Suppressor macrophage treated with lipopolysaccharide for 4 hours (primary cell): ENCODE results near the gene BEST2.
"Not testable (repeated sequence)": the region's sequence is repeated elsewhere in the genome, so short reads cannot be mapped to it uniquely, and the experiment has no call there.

Source experiments
- DNase-seq: peaks from one replicate; pipeline ENCODE4 v3.0.0-alpha.2; 2020

The BEST2 gene

DNA sequence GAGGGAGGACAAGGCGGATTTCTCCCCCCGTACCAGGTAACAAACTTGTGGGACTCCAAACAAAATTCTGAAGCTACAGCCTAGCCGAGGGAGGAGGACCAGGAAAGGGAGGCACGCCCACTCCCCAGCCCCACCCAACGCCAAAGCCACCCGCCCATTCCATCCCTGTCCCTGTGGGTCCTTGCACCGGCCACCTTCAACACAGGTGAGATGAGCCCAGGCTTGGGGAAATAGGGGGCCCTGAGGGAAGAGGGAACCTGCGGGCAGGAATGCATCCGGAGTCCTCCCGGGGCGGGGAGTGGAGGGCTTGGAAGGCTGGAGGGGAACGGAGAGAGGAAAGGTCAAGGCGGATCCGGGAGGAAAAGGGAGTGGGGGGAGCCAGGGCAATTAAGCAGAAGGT lies at the start of gene BEST2:
Gene BEST2 (plus strand): TSS at position 157 of the 400 bp plus-strand sequence. CDS start 802 bp downstream, outside the sequence.
- no peak for DNase-seq

DNA sequence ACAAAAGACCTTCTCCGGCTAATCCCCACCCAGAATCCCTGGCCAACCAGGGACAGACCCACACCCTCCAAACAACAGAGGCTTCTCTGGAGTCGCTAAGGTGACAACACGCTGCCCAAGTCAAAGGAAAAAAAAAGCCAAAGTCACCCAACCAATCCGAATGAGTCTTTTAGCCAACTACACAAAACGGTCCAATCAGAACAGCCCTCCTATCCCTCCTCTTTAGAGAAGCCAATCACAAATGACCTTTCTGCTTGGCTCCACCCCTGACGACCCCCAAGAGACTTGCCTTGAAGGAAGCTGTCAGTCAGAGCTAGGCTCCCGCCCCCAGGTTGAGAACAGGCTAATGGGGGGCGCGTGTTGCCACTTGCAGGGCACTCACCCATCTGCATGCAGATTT lies 48.5 kb upstream of the BEST2 start:
- peak; percentile 9 for DNase-seq

DNA sequence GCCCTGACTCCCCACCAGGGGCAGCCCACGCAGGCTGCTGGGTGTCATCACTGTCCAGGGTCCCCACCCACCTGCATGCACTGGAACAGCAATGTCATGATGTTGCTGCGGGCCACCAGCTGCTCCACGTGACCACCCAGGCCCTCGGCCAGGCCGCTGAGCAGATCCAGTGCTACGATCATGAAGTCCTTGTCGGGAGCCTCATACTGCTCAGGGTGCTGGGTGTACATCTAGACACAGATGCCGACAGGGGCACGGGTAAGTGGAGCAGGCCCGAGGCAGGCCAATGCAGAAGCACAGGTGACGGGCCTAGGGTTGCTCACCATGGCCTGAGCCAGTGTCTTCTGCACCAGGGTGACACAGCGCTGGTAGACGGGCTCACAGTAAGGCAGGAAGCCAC lies 46.4 kb upstream of the BEST2 start:
- no peak for DNase-seq

DNA sequence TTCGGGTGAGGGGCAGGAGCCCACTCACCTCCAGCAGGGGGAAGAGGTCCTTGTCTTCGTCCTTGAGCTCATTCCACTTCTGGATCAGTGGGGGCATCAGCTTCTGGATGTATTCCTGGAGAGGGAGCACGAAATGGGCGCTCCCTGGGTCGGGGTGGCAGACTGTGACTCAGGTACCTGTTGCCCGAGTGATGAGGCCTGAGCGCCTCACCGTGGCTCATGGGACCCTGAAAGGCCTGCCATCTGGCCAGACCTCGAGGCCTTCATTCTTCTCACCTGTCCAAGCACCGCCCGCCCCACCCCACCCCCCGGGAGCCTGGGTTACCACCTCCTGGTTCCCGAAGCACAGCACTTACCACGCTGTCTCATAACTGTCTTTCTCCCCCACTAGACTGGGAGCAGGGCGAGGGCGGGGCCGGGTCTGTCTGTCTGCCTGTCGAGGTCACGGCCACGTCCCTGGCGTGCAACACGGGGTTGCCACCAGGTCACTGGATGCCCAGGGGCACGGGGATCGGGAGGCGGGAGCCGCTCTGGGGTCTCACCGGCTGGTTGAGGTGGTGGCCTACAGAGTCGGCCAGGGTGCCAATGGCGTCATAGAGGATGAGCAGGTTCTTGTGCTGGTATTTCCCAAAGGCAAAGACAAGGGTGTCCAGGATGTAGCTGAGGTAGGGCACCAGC lies 45.8 kb upstream of the BEST2 start:
- DNase-seq = no peak

DNA sequence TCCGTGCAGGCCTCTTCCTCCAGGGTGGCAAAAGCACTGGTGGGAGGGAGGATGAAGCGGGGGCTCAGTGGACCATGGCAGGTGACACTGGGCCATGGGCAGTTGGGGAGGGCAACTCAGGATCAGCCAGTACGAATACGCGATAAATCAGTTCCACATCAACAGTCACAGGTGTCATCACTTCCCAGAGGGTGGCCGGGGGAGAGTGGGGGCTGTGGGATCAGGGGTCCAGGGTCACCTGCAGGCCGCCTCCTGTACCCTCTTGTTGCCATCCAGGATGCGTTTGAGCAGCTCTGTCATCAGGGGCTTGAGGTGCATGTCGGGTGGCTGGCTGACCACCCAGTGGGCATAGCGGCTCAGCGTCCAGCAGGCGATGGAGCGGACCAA lies 45.3 kb upstream of the BEST2 start:
- DNase-seq = no peak

DNA sequence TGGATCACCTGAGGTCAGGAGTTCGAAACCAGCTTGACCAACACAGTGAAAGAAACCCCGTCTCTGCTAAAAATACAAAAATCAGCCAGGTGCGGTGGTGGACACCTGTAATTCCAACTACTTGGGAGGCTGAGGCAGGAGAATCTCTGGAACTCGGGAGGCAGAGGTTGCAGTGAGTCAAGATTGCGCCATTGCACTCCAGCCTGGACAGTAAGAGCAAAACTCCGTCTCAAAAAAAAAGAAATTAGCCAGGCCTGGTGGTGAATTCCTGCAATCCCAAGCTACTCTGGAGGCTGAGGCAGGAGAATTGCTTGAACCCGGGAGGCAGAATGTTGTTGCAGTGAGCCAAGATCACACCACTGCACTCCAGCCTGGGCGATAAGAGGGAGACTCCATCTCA lies 43.0 kb upstream of the BEST2 start:
- DNase-seq = no peak

DNA sequence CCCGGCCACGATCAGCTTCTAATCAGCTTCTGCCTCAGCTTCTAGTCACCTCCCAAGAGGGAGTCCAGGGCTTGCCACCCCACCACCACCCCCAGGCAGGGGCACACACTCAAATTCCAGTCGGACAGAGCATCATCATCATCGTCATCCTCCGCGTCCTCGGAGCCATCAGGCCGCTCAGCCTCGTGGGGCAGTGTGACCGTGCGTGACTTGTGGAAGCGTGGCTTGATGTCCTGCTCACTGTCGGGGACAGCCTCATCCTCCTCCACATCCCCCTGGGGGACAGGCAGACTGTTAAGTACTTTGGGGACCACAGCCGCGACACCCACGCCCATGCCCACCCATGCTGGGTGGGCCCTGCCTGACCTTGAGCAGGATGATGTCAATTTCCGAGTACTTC lies 40.4 kb upstream of the BEST2 start:
- DNase-seq = no peak

DNA sequence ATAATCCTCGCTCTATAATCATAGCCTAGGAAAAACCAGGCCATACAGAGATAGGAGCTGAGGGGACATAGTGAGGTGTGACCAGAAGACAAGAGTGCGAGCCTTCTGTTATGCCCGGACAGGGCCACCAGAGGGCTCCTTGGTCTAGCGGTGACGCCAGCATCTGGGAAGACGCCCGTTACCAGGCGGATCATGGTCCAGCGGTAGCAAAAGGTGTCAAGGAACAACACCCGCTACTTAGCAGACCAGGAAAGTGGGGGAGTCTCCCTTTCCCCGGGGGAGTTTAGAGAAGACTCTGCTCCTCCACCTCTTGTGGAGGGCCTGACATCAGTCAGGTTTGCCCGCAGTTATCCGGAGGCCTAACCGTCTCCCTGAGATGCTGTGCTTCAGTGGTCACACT lies 39.5 kb upstream of the BEST2 start:
- DNase-seq = not testable (repeated sequence)

DNA sequence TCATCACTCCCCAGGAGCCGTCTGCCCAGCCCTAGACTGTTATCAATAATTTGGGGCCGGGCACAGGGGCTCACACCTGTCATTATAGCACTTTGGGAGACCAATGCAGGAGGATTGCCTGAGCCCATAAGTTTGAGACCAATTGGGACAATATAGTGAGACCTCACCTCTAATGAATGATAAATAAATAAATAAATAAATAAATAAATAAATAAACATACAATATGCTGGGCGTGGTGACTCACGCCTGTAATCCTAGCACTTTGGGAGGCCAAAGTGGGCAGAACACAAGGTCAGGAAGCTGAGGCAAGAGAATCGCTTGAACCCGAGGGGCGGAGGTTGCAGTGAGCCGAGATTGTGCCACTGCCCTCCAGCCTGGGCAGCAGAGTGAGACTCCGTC lies 38.3 kb upstream of the BEST2 start:
- DNase-seq = not testable (repeated sequence)

DNA sequence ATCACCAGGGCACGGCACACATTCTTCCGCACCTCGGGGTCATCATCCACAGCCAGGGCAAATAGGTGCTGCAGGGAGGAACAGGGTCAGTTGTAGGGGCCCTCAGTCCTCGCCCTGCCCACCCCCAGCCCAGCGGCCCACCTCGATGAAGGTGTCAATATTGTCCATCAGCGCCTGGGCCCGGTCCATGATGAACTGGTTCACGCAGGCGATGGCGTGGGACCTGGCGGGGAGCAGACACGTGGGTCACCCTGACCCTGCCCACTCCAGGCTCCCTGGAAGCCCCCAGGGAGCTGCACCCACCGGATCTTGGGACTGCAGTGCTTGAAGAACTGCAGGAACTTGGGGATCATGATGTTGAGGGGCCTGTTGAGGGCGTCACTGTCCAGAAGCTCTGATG lies 36.5 kb upstream of the BEST2 start:
- no peak for DNase-seq

DNA sequence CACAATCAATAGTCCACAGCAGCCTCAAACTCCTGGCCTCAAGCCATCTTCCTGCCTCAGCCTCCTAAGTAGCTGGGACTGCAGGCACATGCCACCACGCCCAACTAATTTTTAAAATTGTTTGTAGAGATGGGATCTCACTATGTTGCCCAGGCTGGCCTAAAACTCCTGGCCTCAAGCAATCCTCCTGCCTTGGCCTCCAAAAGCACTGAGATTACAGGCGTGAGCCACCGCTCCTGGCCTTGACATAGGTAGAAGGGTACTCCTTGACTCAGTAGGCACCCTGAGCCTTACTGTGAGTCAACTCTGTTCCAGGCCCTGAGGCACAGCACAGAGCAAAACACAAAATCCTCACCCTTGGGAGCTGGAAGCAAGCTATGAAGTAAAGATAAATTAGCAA lies 35.7 kb upstream of the BEST2 start:
- no peak for DNase-seq

DNA sequence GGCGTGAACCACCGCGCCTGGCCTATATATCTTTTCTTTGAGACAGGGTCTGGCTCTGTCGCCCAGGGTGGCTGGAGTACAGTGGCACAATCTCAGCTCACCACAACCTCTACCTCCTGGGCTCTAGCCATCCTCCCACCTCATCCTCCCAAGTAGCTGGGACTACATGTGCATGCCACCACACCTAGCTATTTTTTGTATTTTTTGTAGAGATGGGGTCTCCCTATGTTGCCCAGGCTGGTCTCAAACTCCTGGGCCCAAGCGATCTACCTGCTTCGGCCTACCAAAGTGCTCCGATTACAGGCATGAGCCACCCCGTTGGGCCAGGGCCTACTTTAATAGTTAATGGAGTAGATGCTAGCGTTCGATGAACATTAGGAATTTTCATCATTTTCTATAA lies 31.3 kb upstream of the BEST2 start:
- no peak for DNase-seq

DNA sequence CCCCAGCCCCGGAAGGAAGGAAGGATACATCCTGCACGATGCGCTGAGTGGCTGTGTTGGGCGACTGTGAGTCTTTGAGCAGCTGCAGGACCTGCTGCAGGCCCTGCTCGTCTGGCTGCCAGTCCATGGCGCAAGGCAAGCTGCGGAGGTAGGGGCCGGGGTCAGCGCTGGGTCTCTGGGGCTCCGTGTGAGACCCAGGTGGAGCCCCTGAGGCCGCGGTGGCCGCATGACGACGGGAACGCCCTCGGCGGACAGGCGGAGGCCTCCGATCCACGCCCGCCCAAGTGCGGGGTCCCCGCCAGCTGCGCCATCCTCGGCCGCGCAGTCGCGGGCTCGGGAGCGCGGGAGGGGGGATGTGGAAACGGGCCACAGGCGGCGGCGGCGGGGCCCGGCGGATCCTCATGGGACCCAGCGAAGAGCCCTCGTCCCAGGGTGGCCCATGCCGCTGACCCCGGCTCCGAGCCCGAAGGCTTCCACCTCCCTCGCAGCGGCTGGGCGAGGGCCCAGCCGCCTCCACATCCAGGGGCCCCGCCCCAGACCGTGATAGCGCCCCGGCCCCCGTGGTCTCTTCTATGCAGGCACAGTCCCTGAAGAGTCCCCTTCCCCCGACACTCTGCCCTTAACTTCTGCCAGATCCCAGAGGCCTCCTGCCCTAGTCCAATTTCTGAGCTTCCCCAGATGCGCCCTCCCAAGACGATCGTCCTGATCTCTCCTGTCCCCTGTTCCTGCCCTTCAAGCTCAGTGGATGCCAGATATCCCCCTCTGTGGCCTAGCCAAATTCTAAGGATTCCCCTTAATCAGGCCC lies 30.5 kb upstream of the BEST2 start:
- DNase-seq = no peak

DNA sequence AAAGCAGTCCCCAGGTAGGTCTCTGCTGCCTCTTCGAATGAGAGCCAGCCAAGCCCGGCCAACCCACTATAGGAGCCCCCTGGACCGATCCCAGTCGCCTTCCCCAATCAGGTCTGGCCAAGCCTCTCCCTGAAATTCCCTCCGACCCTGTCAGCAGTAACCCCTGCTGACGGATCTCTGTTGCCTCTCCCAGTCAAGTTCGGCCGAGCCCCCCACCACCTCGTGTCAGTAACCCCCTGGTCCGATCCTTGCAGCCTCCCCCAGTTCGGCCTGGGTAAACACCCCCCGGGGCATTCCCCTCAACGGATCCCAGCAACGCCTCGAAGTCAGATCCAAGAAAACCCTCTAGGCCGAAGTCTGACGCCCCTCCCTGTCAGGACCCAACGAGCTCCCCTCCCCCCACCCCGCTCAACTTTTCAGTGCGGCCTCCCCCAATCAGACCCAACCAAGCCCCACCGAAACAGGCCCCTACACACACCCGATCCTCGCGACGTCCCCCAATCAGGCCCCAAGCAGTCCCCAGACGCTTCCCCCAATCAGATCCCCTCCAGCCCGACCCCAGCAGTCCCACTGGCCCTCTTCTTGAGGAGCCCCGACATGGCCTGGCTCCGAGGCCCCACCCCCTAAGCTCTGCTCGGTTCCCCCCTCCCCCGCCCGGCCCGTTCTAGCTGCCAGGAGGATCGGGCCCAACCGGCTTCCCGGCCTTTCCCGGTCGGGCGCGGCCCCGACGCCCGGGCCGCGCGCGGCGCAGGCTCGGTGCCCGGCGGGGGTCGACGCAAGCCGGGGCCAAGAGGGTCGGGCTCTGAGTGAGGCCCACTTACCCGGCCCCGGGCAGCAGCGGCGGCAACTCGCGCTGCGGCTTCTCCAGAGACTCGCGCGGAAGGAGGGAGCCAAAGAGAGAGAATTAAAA lies 29.7 kb upstream of the BEST2 start:
- peak; percentile 56 for DNase-seq

DNA sequence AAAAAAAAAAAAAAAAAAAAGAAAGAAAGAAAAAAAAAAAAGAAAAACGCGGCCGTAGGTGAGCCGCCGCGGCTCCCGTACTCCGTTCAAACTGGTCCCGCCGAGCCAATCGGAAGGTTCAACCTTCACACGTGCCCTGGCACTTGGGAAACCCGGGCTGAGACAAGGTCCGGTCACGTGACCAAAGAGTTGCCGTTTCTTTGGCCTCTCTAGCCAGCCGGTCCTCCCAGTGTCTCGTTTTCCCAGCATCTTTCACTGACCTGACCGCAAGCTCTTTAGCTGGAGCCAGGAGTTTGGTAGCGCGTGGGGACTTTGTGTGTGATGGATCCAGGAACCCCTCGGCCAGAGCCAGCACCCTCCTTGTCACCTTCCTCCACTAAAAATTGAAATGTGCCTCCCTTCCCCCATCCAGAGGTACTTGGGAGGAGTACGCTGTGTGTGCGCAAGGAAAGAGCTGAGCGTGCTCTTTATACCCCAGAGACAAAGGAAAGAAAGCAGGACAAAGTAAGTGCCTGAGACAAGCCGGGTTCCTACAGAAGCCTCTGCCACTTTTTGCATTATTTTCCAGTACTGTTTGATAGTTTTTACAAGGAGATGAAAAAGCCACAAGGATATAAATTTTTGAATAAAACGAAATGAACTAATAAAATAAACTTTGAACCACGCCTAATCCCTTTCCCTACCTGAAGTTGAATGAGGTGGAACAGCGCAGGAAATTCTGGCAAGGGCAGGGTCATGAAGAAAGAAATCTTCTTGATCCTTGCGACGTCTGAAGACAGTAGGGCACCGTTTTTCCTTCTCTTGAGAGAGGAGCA lies 28.8 kb upstream of the BEST2 start:
- DNase-seq = peak; percentile 99

DNA sequence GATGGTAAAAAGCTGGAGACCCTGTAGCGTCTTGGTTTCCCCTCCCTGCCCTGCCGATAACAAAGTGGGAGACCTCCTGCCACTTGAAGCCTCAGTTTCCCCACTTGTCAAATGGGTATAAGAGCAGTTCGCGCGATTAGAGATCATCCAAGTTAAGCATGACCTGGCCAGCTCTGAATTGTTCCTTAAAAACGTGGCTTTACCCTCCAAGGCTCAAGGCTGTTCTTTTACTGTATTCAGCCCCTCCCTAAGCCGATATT lies 28.3 kb upstream of the BEST2 start:
- DNase-seq = no peak

DNA sequence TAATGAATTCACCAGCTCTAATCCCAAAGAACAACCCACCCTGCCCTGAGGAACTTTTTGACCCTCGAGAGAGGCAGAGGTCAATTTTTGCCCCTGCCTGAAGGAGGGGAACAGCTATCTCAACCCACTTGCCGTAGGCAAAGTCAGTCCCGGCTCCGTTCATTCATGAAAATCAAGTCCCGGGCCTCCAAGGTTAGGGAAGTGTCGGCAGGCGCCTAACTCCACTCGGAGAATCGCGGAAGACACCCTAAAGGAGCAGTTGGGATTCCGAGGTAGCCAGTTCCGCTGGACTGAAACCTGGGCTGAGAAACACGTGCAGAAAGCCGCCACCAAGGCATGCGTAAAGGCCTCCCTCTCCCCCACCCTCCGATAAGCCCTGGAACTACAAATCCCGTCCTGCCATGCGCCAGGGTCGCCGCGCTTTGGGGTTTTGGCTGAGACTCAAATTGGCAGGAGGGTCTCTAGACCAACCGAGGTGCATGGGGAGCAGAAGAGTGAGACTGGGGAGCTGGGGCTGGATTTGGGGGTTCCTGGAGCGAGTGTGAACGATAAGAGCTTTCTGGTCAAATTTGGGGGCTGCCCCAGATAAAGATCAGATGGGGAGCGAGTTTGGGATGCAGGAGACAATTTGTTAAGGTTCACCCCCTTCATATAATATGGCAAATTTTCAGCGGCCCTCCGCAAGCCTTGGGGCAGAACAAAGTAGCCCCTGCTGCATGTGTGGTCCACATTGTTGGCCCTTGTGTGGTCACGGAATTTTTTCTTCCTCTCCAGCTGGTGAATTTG lies 27.8 kb upstream of the BEST2 start, which contains the start of gene TNPO2:
Gene TNPO2 (minus strand): TSS at position 292 of the 786 bp plus-strand sequence. CDS start 2,955 bp downstream, outside the sequence.
- peak; percentile 60 for DNase-seq

DNA sequence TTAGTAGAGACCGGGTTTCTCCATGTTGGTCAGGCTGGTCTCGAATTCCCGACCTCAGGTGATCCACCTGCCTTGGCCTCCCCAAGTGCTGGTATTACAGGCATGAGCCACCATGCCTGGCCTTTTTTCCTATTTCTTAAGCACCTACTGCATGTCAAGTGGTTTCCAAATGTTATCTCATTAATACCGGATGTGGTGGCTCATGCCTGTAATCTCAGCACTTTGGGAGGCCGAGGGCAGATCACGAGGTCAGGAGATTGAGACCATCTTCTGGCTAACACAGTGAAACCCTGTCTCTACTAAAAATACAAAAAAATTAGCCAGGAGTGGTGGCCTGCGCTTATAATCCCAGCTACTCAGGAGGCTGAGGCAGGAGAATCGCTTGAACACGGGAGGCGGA lies 26.0 kb upstream of the BEST2 start:
- DNase-seq = not testable (repeated sequence)

DNA sequence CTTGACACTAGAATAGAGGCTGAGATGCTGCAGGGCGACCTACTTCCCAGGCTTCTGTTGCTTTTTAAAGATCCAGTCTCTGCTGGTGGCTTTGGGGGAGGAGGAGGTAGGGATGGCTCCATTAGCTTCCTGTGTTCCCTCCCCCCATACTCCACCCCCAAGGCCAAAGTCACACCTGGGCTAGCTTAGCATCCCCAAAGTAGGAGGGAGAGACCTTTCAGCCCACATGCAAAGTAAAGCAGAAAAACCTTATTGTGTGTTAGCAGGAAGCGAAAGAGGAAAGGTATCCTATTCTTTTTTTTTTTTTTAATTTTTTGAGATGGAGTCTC lies 24.6 kb upstream of the BEST2 start:
- no peak for DNase-seq

DNA sequence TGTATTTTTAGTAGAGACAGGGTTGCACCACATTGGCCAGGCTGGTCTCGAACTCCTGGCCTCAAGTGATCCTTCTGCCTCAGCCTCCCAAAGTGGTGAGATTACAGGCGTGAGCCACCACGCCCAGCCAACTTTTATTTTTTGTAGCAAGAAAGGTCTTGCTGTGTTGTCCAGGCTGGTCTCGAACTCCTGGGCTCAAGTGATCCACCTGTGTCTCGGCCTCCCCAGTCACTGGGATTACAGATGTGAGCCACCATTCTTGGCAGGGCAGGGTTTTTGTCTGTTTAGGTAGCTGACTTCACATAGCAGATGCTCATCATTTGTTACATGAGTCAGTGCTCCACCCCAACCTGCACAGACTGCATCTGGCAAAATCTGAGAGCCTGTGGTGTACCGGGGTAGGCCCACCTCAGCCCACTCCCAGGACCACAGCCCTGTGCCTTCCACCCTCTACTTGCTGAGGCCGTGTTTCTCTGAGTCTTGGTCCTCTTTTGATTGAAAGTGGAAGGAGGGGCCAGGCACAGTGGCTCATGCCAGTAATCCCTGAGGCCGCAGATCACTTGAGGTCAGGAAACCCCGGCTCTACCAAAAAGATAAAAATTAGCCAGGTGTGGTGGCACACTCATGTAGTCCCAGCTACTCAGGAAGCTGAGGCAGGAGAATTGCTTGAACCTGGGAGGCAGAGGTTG lies 23.7 kb upstream of the BEST2 start:
- DNase-seq = no peak

DNA sequence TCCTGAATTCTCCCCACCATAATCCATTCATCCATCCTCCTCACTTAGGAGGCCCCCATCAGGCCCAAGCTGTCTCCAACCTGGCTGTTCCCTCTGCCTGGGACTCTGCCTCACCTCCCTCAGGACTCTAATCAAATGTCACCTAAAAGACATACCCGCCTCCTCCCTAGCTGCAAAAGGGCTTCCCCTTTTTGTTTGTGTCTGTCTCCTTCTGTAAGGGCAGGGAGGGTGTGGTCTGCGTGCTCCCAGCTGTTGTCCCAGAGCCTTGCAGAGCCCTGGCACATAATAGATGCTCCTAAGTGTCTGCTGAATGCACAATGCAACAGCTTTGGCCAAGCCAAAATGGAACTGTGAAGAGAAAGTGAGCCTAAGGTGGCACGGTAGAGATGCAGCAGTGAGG lies 21.5 kb upstream of the BEST2 start:
- no peak for DNase-seq
